Glomerular visceral epithelial cell (primary cell): ENCODE data around the gene LENEP.
A peak's percentile ranks its signal among the peaks of the same experiment; 100 is the strongest.

Experiments used
- DNase-seq: peaks from one replicate; pipeline ENCODE4 v3.0.0-alpha.2; 2016; ENCODE audit errors: extremely low spot score

LENEP gene

GRCh38 chr1:154993572-154994268 lies at the start of gene LENEP:
TSS of gene LENEP (plus strand) at chr1:154993586. CDS start at chr1:154993608, 22 bp downstream.
- DNase-seq, result no peak

DNA sequence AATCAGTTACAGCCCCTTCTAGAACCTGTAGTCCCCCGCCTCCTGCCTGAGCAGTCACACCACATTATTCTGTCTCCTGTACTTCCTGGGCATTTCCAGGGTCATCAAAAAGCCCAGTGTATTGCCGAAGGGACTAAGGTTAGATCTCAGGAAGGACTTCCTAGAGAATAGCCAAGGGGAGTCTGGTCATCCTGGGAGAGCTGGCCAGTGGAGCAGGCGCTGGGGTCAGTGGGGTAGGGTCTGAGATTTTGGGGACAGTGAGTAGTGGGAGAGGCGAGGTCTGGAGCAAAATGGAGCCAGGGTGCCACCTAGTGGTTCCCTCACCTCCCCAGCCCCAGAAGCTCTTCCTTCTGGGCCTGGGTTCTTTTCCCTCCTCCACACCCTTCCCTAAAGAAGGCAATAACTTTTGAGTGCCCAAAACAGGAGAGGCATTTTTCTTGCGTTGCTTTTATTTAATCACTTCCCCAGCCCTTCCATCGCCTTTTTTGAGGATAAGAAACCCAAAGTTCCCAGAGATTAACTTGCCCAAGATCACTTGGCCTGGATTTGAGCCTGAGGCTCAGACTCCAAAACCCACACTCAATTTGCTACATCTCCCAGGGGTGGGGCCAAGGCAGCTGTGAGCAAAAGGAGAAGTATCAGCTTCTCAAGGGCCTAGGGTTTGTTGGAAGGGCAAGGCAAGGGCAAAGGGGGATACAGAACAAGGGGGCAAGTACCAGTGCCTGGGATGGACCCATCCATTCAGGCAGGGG lies 49.6 kb upstream of the LENEP start:
- DNase-seq, result no peak

- no peak for DNase-seq
These were observed 48.8 kb upstream of the LENEP start for GRCh38 chr1:154944401-154945159.

DNA sequence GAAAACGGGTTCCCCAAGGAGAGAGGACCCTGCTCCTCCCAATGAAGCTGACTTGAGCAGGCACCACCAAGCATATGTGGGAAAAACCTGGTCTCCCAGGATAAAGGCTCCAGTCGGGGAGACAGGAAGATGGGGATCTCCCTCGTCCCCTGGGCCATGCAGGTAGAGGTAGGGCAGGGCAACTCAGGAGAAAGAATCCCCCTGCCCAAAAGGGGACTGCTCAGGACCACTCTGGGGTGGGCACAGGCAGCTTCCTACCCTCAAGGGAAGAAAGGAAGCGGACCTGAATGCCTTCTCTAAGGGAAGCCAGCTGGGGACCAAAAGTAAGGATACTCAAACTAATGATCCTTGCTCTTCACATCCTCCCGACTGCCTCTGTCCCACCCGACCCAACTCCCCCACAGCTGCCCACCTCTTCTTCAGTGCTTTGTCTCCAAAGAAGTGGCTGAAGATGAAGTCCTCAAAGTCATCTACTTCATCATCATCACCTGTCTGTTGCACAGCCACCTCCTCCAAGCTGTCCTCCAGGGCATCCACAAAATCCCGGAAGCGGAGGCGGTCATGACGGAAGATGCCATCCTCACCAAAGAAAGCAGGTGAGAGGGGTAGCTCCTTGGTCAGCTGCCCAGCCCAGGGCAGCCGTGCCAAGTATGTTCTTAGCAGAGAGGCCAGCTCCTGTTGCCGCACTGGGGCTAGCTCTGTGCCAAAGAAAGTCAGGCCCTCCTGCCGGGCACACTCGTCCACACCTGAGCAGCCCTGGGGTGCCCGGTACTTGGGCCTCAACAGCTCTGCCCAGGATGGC lies 48.0 kb upstream of the LENEP start:
- DNase-seq, result no peak

- DNase-seq, result no peak
These were observed 47.2 kb upstream of the LENEP start for GRCh38 chr1:154945962-154946850.

GRCh38 chr1:154948079-154948478 lies 45.3 kb upstream of the LENEP start:
- DNase-seq, result no peak

DNA sequence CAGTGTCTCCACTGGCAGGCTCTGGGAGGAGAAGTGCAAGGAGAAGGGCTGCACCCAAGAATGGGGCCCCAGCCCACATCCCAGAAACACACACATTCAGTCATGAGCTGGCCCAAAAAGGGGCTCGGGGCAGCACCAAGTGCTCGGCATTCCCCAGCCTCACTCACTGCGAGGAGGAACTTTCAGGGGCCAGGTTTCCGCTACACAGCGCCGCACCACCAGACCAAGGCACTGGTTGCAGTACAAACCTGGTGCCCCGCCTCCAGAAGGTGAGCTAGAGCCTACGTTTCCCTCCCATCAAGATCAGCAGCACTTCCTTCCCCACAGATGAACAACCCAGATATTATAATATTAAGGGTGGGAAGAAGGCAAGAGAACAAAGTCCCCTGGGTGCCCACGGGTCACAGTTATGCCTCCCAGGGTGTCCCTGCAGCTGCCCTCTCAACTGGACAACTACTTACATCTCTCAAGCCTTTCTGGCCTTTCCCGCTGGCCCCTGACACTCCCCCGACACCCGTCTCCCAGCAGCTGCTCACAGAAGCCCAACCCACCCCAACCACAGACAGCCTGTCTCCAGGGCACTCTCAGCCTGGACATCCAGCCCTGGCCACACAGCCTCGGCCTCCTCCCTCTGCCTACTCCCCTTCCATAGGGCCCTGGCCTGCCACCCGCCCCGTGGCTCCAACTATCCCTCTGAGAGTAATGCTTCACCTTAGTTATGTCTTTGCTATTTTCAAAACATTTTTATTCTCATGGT lies 41.3 kb upstream of the LENEP start:
- DNase-seq, result no peak

- no peak for DNase-seq
These were observed 40.7 kb upstream of the LENEP start for GRCh38 chr1:154952664-154953063.

DNA sequence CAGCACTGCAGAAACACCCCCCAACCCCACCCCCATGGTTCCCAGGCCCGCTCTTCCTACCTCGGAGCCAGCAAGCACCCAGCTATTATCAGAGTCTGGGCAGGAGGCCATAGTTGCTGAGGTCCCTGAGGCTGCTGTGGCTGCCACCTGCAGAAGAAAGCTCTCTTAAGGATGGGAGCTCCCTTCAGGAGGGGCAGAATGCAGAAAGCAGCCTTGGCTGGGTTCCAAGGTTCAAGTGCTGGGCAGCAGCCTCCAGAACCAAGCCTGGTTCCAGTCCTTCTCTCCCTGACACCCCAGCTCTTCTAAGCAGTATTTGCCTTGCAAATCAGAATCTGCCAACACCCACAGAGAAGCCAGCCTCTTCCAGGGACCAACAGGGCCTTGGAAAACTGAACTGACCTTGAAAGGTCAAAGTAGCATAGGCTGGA lies 39.8 kb upstream of the LENEP start:
- no peak for DNase-seq

DNA sequence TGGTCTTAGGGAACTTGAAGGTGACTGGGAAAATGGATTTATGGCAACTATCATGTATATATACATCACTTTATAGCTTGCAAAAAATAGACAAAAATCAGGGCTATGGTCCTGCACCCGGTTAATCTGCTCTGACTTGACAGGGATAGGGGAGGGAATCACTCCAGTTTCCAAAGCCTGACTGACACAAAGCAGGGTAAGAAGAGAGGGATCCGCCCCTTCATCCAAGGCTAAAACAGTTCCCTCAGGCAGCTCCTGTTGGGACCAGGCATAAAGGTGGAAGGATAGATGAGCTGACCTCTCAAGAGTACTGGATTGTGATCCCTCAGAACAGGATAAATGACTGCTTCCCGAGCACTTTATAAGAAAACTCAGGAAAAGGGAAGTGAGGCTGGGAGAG lies 38.8 kb upstream of the LENEP start:
- no peak for DNase-seq

GRCh38 chr1:154955039-154955717 lies 38.2 kb upstream of the LENEP start:
- DNase-seq, result peak; percentile 84

DNA sequence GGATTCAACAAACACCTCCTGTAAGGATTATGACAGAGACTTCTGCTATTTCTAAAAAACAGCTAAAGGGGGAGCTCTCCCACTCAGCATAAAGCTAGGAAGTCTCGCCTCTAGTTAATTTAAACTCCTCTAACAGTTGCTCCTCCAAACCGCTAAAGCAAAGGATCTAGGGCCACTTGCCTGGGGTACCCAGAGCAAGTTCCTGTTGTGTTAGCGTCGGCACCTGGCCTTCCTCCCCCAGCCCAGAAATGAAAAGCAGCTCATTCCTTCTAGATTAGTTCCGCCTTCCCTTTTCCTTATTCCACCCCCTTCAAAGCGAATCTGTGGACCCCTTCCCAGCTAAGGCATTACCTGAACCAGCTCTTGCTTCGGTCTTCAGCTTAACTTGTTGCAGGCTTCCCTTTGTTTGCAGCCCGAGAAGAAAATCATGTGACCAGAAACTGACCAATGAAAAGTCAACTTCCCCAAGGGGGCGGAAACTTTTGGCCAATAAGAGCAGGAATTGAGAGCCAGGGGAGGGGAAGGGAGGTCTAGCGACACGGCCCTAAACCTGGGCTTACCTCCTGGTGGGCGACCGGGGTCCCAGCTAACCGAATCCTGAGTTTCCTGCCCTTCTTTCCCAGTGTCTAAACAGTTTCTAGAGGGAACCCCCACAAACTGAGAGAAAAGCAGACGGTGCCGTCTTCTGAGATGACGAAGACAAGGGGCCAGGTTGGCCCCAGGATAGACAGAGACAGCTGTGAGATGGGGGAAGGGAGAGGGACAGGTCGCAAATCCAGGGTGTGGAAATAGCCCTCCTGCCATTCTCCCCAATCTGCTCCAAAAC lies 37.5 kb upstream of the LENEP start, which contains the start of gene PBXIP1:
Gene PBXIP1, minus strand, starts transcription at position 382 of the 826 bp plus-strand sequence. CDS start 2,378 bp downstream, outside the sequence.
- peak; percentile 92 for DNase-seq

DNA sequence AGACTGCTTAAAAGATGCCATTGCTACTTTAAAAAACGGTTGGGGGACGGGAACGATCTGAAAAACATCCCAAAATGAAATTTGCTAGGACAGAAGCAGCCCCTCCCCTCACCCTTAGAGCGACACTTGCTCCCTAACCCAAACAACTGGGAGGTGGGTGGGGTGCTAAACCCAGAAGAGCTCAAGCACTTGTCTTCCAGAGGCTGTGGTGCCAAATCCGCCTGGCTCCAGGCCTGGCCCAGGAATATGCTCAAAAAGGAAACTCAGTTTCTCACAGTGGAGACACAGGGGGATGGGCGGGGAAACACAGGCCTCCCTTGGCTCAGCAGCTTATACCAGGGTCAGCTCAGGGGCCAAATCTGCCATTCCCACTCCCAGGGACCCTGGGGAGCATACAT lies 36.8 kb upstream of the LENEP start:
- DNase-seq, result no peak

- no peak for DNase-seq
These were observed 36.2 kb upstream of the LENEP start for GRCh38 chr1:154957091-154957657.

DNA sequence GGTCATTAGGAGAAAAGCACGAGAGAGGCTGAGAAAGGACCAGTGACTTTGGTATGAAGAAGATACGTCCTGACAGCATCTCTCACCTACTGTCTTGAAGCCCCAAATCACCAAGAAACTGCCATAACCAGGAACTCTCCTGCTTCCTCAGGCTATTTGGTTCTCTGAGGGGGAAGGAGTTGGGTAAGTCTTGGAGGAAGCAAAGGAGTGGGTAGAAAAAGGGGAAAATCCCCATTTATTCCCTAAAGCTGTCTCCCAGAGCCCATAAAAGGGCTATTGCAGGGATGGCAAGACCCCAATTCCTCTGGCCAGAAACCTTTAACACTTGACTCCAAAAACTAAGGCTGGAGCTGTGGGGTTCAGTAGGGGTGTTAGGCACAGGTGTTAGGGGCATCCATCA lies 35.4 kb upstream of the LENEP start:
- no peak for DNase-seq

- no peak for DNase-seq
These were observed 34.5 kb upstream of the LENEP start for GRCh38 chr1:154958681-154959425.

- no peak for DNase-seq
These were observed 34.0 kb upstream of the LENEP start for GRCh38 chr1:154959426-154959780.
